MM.1S (cell line): ENCODE results near the gene KLK6.

Experiments
- EZH2 ChIP-seq: fragments of 300-600 bp; sonication (generic); optimal IDR thresholded peaks from 2 replicates; pipeline ENCODE3; 2017; ENCODE audit warnings: low read depth, mild to moderate bottlenecking, antibody characterized with exemption, low read length, mixed read lengths
- TF ChIP-seq, protein P1 (sequence below): fragments of 300-600 bp; sonication (generic); IDR thresholded peaks from 2 replicates; pipeline ENCODE4 v1.5.1; 2016; ENCODE audit warnings: antibody characterized with exemption, low read length, mixed read lengths

DNA sequence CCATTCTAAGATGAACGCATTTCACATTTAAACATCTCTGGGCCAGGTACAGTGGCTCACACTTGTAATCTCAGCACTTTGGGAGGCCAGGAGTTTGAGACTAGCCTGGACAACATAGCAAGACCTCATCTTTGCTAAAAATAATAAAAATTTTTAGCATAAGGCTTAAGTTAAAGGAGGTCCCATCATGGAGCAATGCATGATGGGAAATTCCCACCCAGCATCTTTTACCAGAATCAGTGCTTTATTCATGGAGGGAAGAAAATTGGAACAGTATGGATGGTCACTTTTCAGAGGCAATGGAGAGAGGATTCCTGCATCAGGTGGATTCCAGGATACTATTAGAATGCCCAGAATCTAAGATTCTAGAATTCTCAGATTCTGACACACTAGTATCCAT lies 35.9 kb upstream of the KLK6 start:
- no peak for TF ChIP-seq EZH2
- TF ChIP-seq, protein P1, sequence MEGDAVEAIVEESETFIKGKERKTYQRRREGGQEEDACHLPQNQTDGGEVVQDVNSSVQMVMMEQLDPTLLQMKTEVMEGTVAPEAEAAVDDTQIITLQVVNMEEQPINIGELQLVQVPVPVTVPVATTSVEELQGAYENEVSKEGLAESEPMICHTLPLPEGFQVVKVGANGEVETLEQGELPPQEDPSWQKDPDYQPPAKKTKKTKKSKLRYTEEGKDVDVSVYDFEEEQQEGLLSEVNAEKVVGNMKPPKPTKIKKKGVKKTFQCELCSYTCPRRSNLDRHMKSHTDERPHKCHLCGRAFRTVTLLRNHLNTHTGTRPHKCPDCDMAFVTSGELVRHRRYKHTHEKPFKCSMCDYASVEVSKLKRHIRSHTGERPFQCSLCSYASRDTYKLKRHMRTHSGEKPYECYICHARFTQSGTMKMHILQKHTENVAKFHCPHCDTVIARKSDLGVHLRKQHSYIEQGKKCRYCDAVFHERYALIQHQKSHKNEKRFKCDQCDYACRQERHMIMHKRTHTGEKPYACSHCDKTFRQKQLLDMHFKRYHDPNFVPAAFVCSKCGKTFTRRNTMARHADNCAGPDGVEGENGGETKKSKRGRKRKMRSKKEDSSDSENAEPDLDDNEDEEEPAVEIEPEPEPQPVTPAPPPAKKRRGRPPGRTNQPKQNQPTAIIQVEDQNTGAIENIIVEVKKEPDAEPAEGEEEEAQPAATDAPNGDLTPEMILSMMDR: no peak
